HG02759 (cell line): ENCODE data around the gene ALDH1A1.
"Not testable (repeated sequence)": the region's sequence is repeated elsewhere in the genome, so short reads cannot be mapped to it uniquely, and the experiment has no call there.

Experiments
- ATAC-seq: cut with Tn5 transposase; IDR thresholded peaks from one replicate; pipeline ENCODE4 v1.9.1; 2021; ENCODE audit warnings: mild to moderate bottlenecking, moderate library complexity; ENCODE audit not compliant: unreplicated experiment

Gene ALDH1A1

GRCh38 chr9:72863456-72864094 lies 89.3 kb downstream of the ALDH1A1 start:
- no peak for ATAC-seq

GRCh38 chr9:72862788-72863187 lies 90.1 kb downstream of the ALDH1A1 start:
- not testable (repeated sequence) for ATAC-seq

GRCh38 chr9:72858089-72858912 lies 94.6 kb downstream of the ALDH1A1 start:
- no peak for ATAC-seq

GRCh38 chr9:72857624-72857996 lies 95.2 kb downstream of the ALDH1A1 start:
- no peak for ATAC-seq

- no peak for ATAC-seq
These were observed 95.8 kb downstream of the ALDH1A1 start for GRCh38 chr9:72856972-72857623.

- ATAC-seq: no peak
These were observed 96.8 kb downstream of the ALDH1A1 start for GRCh38 chr9:72855890-72856523.

GRCh38 chr9:72855321-72855720 lies 97.5 kb downstream of the ALDH1A1 start:
- ATAC-seq: no peak
